Omental fat pad (tissue), 4 donors: ENCODE results near the gene MACROD2. TPM values are rescaled to one million over a fixed set of nuclear protein-coding genes. Genes with fewer than 3 reads are reported as not detected.

Experiments
- ATAC-seq: fragments of 150-250 bp; one replicate; pipeline ENCODE4 v1.9.1; 2016; ENCODE audit warnings: mild to moderate bottlenecking, moderate library complexity; ENCODE audit not compliant: low FRiP score
- DNase-seq: peaks from one replicate; pipeline ENCODE4 v3.0.0-alpha.2; 2019; ENCODE audit warnings: low spot score
- total RNA-seq, 4 donors: library from RNA; depleted of rRNA; stranded (reverse); fragments of >200 nt; gene quantifications; one replicate each; pipeline ENCODE4 v1.1.0, GENCODE V29; 2016
- TF ChIP-seq, protein P1 (sequence below), 3 donors: fragments of 450-650 bp; IDR thresholded peaks; one replicate each; pipeline ENCODE4 v1.5.1; 2016 to 2017; ENCODE audit warnings: antibody characterized with exemption in 3 of 3, mild to moderate bottlenecking in 3 of 3, moderate library complexity in 2 of 3

MACROD2 gene
- total RNA-seq, 4 donors from 2014 or later = 6.8 to 54.1 (median 7.4) TPM

- TF ChIP-seq, protein P1, sequence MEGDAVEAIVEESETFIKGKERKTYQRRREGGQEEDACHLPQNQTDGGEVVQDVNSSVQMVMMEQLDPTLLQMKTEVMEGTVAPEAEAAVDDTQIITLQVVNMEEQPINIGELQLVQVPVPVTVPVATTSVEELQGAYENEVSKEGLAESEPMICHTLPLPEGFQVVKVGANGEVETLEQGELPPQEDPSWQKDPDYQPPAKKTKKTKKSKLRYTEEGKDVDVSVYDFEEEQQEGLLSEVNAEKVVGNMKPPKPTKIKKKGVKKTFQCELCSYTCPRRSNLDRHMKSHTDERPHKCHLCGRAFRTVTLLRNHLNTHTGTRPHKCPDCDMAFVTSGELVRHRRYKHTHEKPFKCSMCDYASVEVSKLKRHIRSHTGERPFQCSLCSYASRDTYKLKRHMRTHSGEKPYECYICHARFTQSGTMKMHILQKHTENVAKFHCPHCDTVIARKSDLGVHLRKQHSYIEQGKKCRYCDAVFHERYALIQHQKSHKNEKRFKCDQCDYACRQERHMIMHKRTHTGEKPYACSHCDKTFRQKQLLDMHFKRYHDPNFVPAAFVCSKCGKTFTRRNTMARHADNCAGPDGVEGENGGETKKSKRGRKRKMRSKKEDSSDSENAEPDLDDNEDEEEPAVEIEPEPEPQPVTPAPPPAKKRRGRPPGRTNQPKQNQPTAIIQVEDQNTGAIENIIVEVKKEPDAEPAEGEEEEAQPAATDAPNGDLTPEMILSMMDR (IDR thresholded peaks at IDR 0.05) = no peak
- DNase-seq (no peak), ATAC-seq (no peak)
These were observed 1244.4 kb downstream of the MACROD2 start for GRCh38 chr20:15239542-15240206.

- ATAC-seq = no peak
- TF ChIP-seq, protein P1 (IDR thresholded peaks at IDR 0.05) = no peak
- no peak for DNase-seq
These were observed 1245.5 kb downstream of the MACROD2 start for GRCh38 chr20:15240801-15241200.

GRCh38 chr20:15241681-15242080, 1246.4 kb downstream of the MACROD2 start:
- no peak for DNase-seq
- TF ChIP-seq, protein P1 (IDR thresholded peaks at IDR 0.05) = no peak
- ATAC-seq = no peak

DNA sequence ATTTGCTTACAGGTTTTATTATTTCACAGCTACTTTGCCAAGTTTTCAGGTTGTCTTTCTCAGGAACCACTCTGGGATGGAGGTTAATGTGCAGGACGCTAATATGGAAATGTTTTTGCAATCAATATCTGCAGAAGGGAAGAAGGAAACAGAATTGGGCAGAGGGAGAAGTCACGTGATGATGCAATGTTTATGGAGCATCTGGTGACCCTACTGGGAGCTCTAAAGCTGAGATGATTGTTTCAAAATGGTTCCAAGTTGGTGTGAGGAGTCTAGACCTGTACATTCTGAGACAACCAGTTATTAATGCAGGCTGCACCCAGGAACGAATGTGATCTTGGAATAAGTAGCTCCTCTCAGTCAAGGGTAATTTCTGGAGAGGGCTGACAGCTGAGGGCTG, 1247.5 kb downstream of the MACROD2 start:
- DNase-seq (no peak), ATAC-seq (no peak)
- TF ChIP-seq, protein P1 (IDR thresholded peaks at IDR 0.05) = no peak

DNA sequence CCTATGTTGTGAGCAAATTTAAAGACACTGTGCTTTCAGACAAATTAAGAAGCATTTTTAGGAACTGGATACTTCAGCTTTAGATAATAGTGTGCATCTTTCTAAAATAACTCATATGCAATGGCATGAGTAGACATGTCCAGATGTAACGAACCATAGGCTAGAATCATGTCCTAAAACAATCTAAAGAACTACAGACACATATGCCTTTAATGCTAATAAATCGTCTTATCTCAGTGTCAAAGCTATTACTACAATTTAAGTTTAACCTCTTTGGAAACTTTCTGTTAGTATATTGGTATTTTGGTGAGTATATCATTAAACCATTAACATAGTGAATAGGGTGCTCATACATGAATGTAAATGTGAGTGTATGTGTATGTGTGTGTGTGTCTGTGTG, 1250.6 kb downstream of the MACROD2 start:
- no peak for ATAC-seq
- TF ChIP-seq, protein P1 (IDR thresholded peaks at IDR 0.05) = no peak

GRCh38 chr20:15248618-15249395, 1253.5 kb downstream of the MACROD2 start:
- TF ChIP-seq, protein P1 (IDR thresholded peaks at IDR 0.05) = no peak
- DNase-seq = no peak
- ATAC-seq = no peak

More for the DNA sequence above, 1250.6 kb downstream of the MACROD2 start:
- DNase-seq = no peak
